MCF 10A (cell line): ENCODE measurements around the gene NDOR1. TPM values are rescaled to one million over a fixed set of nuclear protein-coding genes. Genes with fewer than 3 reads are reported as not detected.

ENCODE experiments used
- BruUV-seq: library from RNA; stranded (reverse); fragments of 400-500 nt; replicated peaks from 2 replicates; lab custom pipeline; 2021; lab: Mats Ljungman, UMichigan
- CTCF ChIA-PET: fragments of 300-600 bp; sonication (Branson Sonifier 250); formaldehyde crosslinking; extraction: SDS; loops from one replicate; lab custom pipeline; 2021; ENCODE audit warnings: antibody characterized with exemption, inconsistent platforms; lab: Yijun Ruan, JAX
- POLR2A ChIA-PET: fragments of 300-600, 350-650 bp; sonication (Branson Sonifier 250); formaldehyde crosslinking; extraction: SDS; loops from one replicate; lab custom pipeline; 2020; ENCODE audit warnings: antibody characterized with exemption, inconsistent platforms; lab: Yijun Ruan, JAX
- DNase-seq: peaks from one replicate; pipeline ENCODE4 v3.0.0-alpha.2; 2018; ENCODE audit not compliant: unreplicated experiment
- H3K27ac Mint-ChIP-seq: one replicate; pipeline ENCODE4 v1.8.0; 2022; ENCODE audit warnings: mild to moderate bottlenecking, low read depth, mixed read lengths; ENCODE audit not compliant: unreplicated experiment
- H3K27me3 Mint-ChIP-seq: one replicate; pipeline ENCODE4 v1.8.0; 2022; ENCODE audit warnings: mixed read lengths; ENCODE audit not compliant: insufficient read depth, unreplicated experiment
- H3K36me3 Mint-ChIP-seq: one replicate; pipeline ENCODE4 v1.8.0; 2022; ENCODE audit warnings: mild to moderate bottlenecking, moderate library complexity, mixed read lengths; ENCODE audit not compliant: insufficient read depth, unreplicated experiment
- H3K4me1 Mint-ChIP-seq: one replicate; pipeline ENCODE4 v1.8.0; 2022; ENCODE audit warnings: mixed read lengths; ENCODE audit not compliant: insufficient read depth, unreplicated experiment
- H3K4me3 Mint-ChIP-seq: one replicate; pipeline ENCODE4 v1.8.0; 2022; ENCODE audit warnings: mild to moderate bottlenecking, moderate library complexity, mixed read lengths; ENCODE audit not compliant: unreplicated experiment
- H3K9me3 Mint-ChIP-seq: one replicate; pipeline ENCODE4 v1.8.0; 2022; ENCODE audit warnings: mixed read lengths; ENCODE audit not compliant: unreplicated experiment
- intact Hi-C: fragments of 100-400 bp; cut with micrococcal nuclease; formaldehyde crosslinking; loops from 2 replicates; pipeline ENCODE4 v1.14.1; 2022
- total RNA-seq: library from RNA; stranded (reverse); gene quantifications from 2 replicates; pipeline ENCODE4 v1.2.3, GENCODE V29; 2022
- TF ChIP-seq, protein P1 (sequence below): fragments of 200-600 bp; IDR thresholded peaks from one replicate; pipeline ENCODE4 v1.8.0; 2022; ENCODE audit warnings: antibody characterized with exemption, mild to moderate bottlenecking; ENCODE audit not compliant: unreplicated experiment

Gene NDOR1
- total RNA-seq, 1 experiment from 2014 or later, result 18.0 TPM

DNA sequence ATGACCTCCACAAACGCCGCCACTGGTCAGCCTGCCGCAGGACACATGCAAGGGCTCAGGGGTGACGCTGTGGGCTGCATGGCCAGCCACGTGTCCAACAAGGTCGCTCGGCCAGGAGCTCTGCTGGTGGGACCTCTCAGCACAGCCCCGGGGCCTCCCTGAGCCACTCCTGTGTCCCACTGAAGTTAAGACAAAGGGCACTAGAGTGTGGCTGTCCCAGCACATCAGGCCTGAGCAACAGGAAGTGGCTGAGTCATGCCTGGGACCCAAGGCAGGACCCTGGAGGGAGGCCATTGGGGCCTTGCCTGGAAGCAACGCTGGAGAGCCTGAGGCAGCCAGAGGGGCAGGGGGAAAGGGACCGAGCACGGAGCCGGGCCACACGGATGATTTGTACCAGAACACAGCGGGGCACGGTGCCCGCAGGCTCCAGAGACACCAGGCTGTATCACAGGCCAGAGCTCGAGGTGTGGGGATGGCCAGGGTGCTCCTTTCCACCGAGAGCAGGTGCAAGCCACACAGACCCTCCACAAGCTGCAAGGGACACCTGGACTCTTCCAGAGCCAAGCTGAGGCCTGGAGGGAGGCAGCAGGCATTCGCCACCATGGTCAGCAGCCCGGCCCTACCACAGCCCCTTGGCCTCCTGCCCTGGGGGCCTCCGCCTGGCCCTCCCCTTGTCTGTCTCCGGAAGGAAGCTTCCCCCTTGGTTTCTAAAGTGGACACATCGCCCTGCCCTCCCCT is 27.1 kb upstream of the NDOR1 start:
- BruUV-seq, result no TSS peak
- H3K4me1 Mint-ChIP-seq, result no peaks in the 10 kb centered on the region
- no peak overlapping the region for H3K4me3 Mint-ChIP-seq
- CTCF ChIA-PET, result interaction anchor here (0.6 kb wide), 3 partner anchors 13 to 1090 kb away, joined by 3 read pairs; no protein-coding TSS in a partner anchor
- peaks cover 22% of the 10 kb centered on the region for H3K36me3 Mint-ChIP-seq
- TF ChIP-seq, protein P1, sequence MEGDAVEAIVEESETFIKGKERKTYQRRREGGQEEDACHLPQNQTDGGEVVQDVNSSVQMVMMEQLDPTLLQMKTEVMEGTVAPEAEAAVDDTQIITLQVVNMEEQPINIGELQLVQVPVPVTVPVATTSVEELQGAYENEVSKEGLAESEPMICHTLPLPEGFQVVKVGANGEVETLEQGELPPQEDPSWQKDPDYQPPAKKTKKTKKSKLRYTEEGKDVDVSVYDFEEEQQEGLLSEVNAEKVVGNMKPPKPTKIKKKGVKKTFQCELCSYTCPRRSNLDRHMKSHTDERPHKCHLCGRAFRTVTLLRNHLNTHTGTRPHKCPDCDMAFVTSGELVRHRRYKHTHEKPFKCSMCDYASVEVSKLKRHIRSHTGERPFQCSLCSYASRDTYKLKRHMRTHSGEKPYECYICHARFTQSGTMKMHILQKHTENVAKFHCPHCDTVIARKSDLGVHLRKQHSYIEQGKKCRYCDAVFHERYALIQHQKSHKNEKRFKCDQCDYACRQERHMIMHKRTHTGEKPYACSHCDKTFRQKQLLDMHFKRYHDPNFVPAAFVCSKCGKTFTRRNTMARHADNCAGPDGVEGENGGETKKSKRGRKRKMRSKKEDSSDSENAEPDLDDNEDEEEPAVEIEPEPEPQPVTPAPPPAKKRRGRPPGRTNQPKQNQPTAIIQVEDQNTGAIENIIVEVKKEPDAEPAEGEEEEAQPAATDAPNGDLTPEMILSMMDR, result no peak
- no peaks in the 10 kb centered on the region for H3K27me3 Mint-ChIP-seq
- no peak overlapping the region for H3K27ac Mint-ChIP-seq
- no peak for DNase-seq
- intact Hi-C loops, result loop anchor here (10.0 kb wide), 1 partner anchor 46 kb away; the partner anchor contains the start of genes CYSRT1, RNF208 and RNF224
- POLR2A ChIA-PET, result interaction anchor here (1.1 kb wide), 1 partner anchor 52 kb away, joined by 3 read pairs; no protein-coding TSS in a partner anchor
- no peaks in the 10 kb centered on the region for H3K9me3 Mint-ChIP-seq

- no peak overlapping the region for H3K4me3 Mint-ChIP-seq
- no TSS peak for BruUV-seq
- H3K27ac Mint-ChIP-seq, result no peak overlapping the region
- no peaks in the 10 kb centered on the region for H3K9me3 Mint-ChIP-seq
- ChIA-PET POLR2A (interaction anchor here (1.1 kb wide), 1 partner anchor 52 kb away, joined by 3 read pairs; no protein-coding TSS in a partner anchor), CTCF (interaction anchor here (0.6 kb wide), 1 partner anchor 1090 kb away, joined by 3 read pairs; no protein-coding TSS in a partner anchor)
- peaks cover 25% of the 10 kb centered on the region for H3K36me3 Mint-ChIP-seq
- intact Hi-C loops, result loop anchor here (10.0 kb wide), 1 partner anchor 46 kb away; the partner anchor contains the start of genes CYSRT1, RNF208 and RNF224
- H3K4me1 Mint-ChIP-seq, result no peaks in the 10 kb centered on the region
- TF ChIP-seq, protein P1, result no peak
- no peak for DNase-seq
- no peaks in the 10 kb centered on the region for H3K27me3 Mint-ChIP-seq
These were observed 26.4 kb upstream of the NDOR1 start for GRCh38 chr9:137178939-137179630.

GRCh38 chr9:137179761-137180160 is 25.7 kb upstream of the NDOR1 start:
- no peak for DNase-seq
- H3K27me3 Mint-ChIP-seq, result no peaks in the 10 kb centered on the region
- H3K9me3 Mint-ChIP-seq, result no peaks in the 10 kb centered on the region
- no peak overlapping the region for H3K4me3 Mint-ChIP-seq
- no peaks in the 10 kb centered on the region for H3K4me1 Mint-ChIP-seq
- ChIA-PET CTCF (no interaction called here), POLR2A (interaction anchor here (2.0 kb wide), 1 partner anchor 50 kb away, joined by 6 read pairs; no protein-coding TSS in a partner anchor)
- TF ChIP-seq, protein P1, result no peak
- no TSS peak for BruUV-seq
- intact Hi-C loops, result loop anchor here (10.0 kb wide), 1 partner anchor 45 kb away; the partner anchor contains the start of genes CYSRT1, RNF208 and RNF224
- no peak overlapping the region for H3K27ac Mint-ChIP-seq
- peaks cover 25% of the 10 kb centered on the region for H3K36me3 Mint-ChIP-seq

GRCh38 chr9:137180491-137180890 is 25.0 kb upstream of the NDOR1 start:
- no peaks in the 10 kb centered on the region for H3K9me3 Mint-ChIP-seq
- intact Hi-C loops, result no loop called here
- H3K27ac Mint-ChIP-seq, result no peak overlapping the region
- no peak overlapping the region for H3K4me3 Mint-ChIP-seq
- H3K36me3 Mint-ChIP-seq, result peaks cover 25% of the 10 kb centered on the region
- no TSS peak for BruUV-seq
- TF ChIP-seq, protein P1, result no peak
- no peak for DNase-seq
- H3K4me1 Mint-ChIP-seq, result no peaks in the 10 kb centered on the region
- ChIA-PET CTCF (no interaction called here), POLR2A (interaction anchor here (2.0 kb wide), 1 partner anchor 51 kb away, joined by 6 read pairs; no protein-coding TSS in a partner anchor)
- H3K27me3 Mint-ChIP-seq, result no peaks in the 10 kb centered on the region
